Rectal smooth muscle tissue (tissue), 1 donor: ENCODE measurements around the gene OR4D1.

Source experiments
- H3K27ac ChIP-seq: one replicate; pipeline ENCODE4 v1.7.0; 2013; ENCODE audit warnings: low read depth, low read length, inconsistent platforms
- H3K27me3 ChIP-seq: one replicate; pipeline ENCODE4 v1.7.0; 2013; ENCODE audit warnings: low read length; ENCODE audit not compliant: control insufficient read depth, insufficient read depth
- H3K36me3 ChIP-seq: one replicate; pipeline ENCODE4 v1.7.0; 2013; ENCODE audit warnings: low read length; ENCODE audit not compliant: control insufficient read depth, insufficient read depth
- H3K4me1 ChIP-seq: one replicate; pipeline ENCODE4 v1.7.0; 2013; ENCODE audit warnings: low read length; ENCODE audit not compliant: control insufficient read depth, insufficient read depth
- H3K4me3 ChIP-seq: one replicate; pipeline ENCODE4 v1.7.0; 2013; ENCODE audit warnings: low read length
- H3K9ac ChIP-seq: one replicate; pipeline ENCODE4 v1.7.0; 2013; ENCODE audit warnings: low read length

Gene OR4D1

GRCh38 chr17:58187063-58187462 is 38.9 kb downstream of the OR4D1 start:
- Histone ChIP-seq H3K36me3 (no peaks in the 10 kb centered on the region), H3K4me1 (no peaks in the 10 kb centered on the region), H3K4me3 (no peak overlapping the region), H3K27me3 (peaks cover 2% of the 10 kb centered on the region), H3K9ac (no peak overlapping the region), H3K27ac (no peak overlapping the region)

GRCh38 chr17:58187675-58188074 is 39.5 kb downstream of the OR4D1 start:
- no peaks in the 10 kb centered on the region for H3K36me3 ChIP-seq
- no peak overlapping the region for H3K4me3 ChIP-seq
- H3K27me3 ChIP-seq: peaks cover 2% of the 10 kb centered on the region

GRCh38 chr17:58189436-58190146 is 41.4 kb downstream of the OR4D1 start:
- Histone ChIP-seq H3K27me3 (peaks cover 2% of the 10 kb centered on the region), H3K9ac (no peak overlapping the region), H3K4me1 (no peaks in the 10 kb centered on the region), H3K27ac (no peak overlapping the region), H3K4me3 (no peak overlapping the region), H3K36me3 (no peaks in the 10 kb centered on the region)

More at GRCh38 chr17:58187675-58188074, 39.5 kb downstream of the OR4D1 start:
- Histone ChIP-seq H3K9ac (no peak overlapping the region), H3K27ac (no peak overlapping the region), H3K4me1 (no peaks in the 10 kb centered on the region)

- Histone ChIP-seq H3K4me3 (no peak overlapping the region), H3K27me3 (peaks cover 2% of the 10 kb centered on the region), H3K36me3 (no peaks in the 10 kb centered on the region), H3K9ac (no peak overlapping the region), H3K27ac (no peak overlapping the region), H3K4me1 (no peaks in the 10 kb centered on the region)
These were observed 43.2 kb downstream of the OR4D1 start for GRCh38 chr17:58191241-58191896.

- Histone ChIP-seq H3K9ac (no peak within 1 kb of the TSS), H3K36me3 (no peaks in the 10 kb centered on the region), H3K4me1 (no peaks in the 10 kb centered on the region), H3K4me3 (no peak within 1 kb of the TSS), H3K27me3 (peaks cover 2% of the 10 kb centered on the region), H3K27ac (no peak within 1 kb of the TSS)
These were observed 44.4 kb downstream of the OR4D1 start, which contains the start of gene EPX for GRCh38 chr17:58192612-58193011. EPX (plus strand) TSS chr17:58192726; CDS start chr17:58192847, 121 bp downstream.

- Histone ChIP-seq H3K36me3 (no peaks in the 10 kb centered on the region), H3K27me3 (peaks cover 5% of the 10 kb centered on the region), H3K4me3 (no peak overlapping the region), H3K27ac (no peak overlapping the region), H3K9ac (no peak overlapping the region), H3K4me1 (no peaks in the 10 kb centered on the region)
These were observed 45.6 kb downstream of the OR4D1 start for GRCh38 chr17:58193641-58194255.

GRCh38 chr17:58195518-58196123 is 47.4 kb downstream of the OR4D1 start:
- Histone ChIP-seq H3K27ac (no peak overlapping the region), H3K4me1 (no peaks in the 10 kb centered on the region), H3K4me3 (no peak overlapping the region), H3K27me3 (peaks cover 3% of the 10 kb centered on the region), H3K36me3 (no peaks in the 10 kb centered on the region), H3K9ac (no peak overlapping the region)

- Histone ChIP-seq H3K4me3 (no peak overlapping the region), H3K4me1 (no peaks in the 10 kb centered on the region), H3K9ac (no peak overlapping the region), H3K36me3 (no peaks in the 10 kb centered on the region), H3K27ac (no peak overlapping the region), H3K27me3 (peaks cover 3% of the 10 kb centered on the region)
These were observed 48.4 kb downstream of the OR4D1 start for GRCh38 chr17:58196610-58197009.

GRCh38 chr17:58200024-58200633 is 51.9 kb downstream of the OR4D1 start:
- no peaks in the 10 kb centered on the region for H3K36me3 ChIP-seq
- no peak overlapping the region for H3K4me3 ChIP-seq
- no peak overlapping the region for H3K9ac ChIP-seq
- no peaks in the 10 kb centered on the region for H3K4me1 ChIP-seq
- H3K27ac ChIP-seq: no peak overlapping the region
- H3K27me3 ChIP-seq: peaks cover 3% of the 10 kb centered on the region

- Histone ChIP-seq H3K27ac (no peak overlapping the region), H3K27me3 (peaks cover 3% of the 10 kb centered on the region), H3K4me1 (no peaks in the 10 kb centered on the region), H3K36me3 (peaks cover 8% of the 10 kb centered on the region), H3K4me3 (no peak overlapping the region), H3K9ac (no peak overlapping the region)
These were observed 54.7 kb downstream of the OR4D1 start for GRCh38 chr17:58202859-58203258.

GRCh38 chr17:58204796-58205195 is 56.6 kb downstream of the OR4D1 start:
- Histone ChIP-seq H3K27ac (no peak overlapping the region), H3K4me3 (no peak overlapping the region), H3K4me1 (no peaks in the 10 kb centered on the region), H3K9ac (no peak overlapping the region), H3K27me3 (no peaks in the 10 kb centered on the region), H3K36me3 (peaks cover 12% of the 10 kb centered on the region)

GRCh38 chr17:58205936-58206335 is 57.8 kb downstream of the OR4D1 start:
- Histone ChIP-seq H3K27ac (no peak overlapping the region), H3K4me1 (no peaks in the 10 kb centered on the region), H3K27me3 (no peaks in the 10 kb centered on the region), H3K9ac (no peak overlapping the region), H3K36me3 (peaks cover 12% of the 10 kb centered on the region), H3K4me3 (no peak overlapping the region)
